Osteocyte (in vitro differentiated cells): ENCODE results near the gene ZNF106. TPM values are rescaled to one million over a fixed set of nuclear protein-coding genes. Genes with fewer than 3 reads are reported as not detected.

Experiments used
- DNase-seq: peaks from one replicate; pipeline ENCODE4 v3.0.0; 2021; ENCODE audit warnings: mixed read lengths; ENCODE audit not compliant: unreplicated experiment; ENCODE audit errors: extremely low spot score
- H3K27ac Mint-ChIP-seq: one replicate; pipeline ENCODE4 v1.8.0; 2021; ENCODE audit warnings: mild to moderate bottlenecking, mixed read lengths; ENCODE audit not compliant: unreplicated experiment
- H3K27me3 Mint-ChIP-seq: one replicate; pipeline ENCODE4 v1.8.0; 2021; ENCODE audit warnings: mixed read lengths; ENCODE audit not compliant: unreplicated experiment
- H3K36me3 Mint-ChIP-seq: one replicate; pipeline ENCODE4 v1.8.0; 2021; ENCODE audit warnings: mixed read lengths; ENCODE audit not compliant: unreplicated experiment
- H3K4me1 Mint-ChIP-seq: one replicate; pipeline ENCODE4 v1.8.0; 2021; ENCODE audit warnings: mixed read lengths; ENCODE audit not compliant: unreplicated experiment
- H3K4me3 Mint-ChIP-seq: one replicate; pipeline ENCODE4 v1.8.0; 2021; ENCODE audit warnings: mild to moderate bottlenecking, moderate library complexity, mixed read lengths; ENCODE audit not compliant: unreplicated experiment
- H3K9me3 Mint-ChIP-seq: one replicate; pipeline ENCODE4 v1.8.0; 2021; ENCODE audit warnings: mixed read lengths; ENCODE audit not compliant: unreplicated experiment
- long read RNA-seq: library from polyadenylated mRNA; unstranded; transcript quantifications from one replicate; pipeline ENCODE4 v2.0.0, GENCODE V29; 2021
- total RNA-seq: library from RNA; stranded (reverse); gene quantifications from 2 replicates; pipeline ENCODE4 v1.2.1, GENCODE V29; 2021
- TF ChIP-seq, protein P1 (sequence below): fragments of 200-600 bp; sonication (generic); IDR thresholded peaks from 2 replicates; pipeline ENCODE4 v1.5.0; 2021; ENCODE audit warnings: antibody characterized with exemption, mild to moderate bottlenecking, moderate library complexity

ZNF106 gene
- 59.6 and 59.7 TPM in 2 replicates for total RNA-seq
- long read RNA-seq, partial matches to known transcripts: 186 of 221 reads
- long read RNA-seq, other reads (novel, unspliced or antisense): 35 of 221 reads

GRCh38 chr15:42490671-42491538 is at the start of gene ZNF106:
Gene ZNF106 (minus strand): TSS chr15:42491141. CDS start chr15:42472289, 18,852 bp downstream.
- Mint-ChIP-seq H3K27me3 (no peaks in the 10 kb centered on the region), H3K9me3 (no peaks in the 10 kb centered on the region), H3K27ac (peak within 1 kb of the TSS; percentile 100), H3K36me3 (no peaks in the 10 kb centered on the region), H3K4me1 (peaks cover 49% of the 10 kb centered on the region), H3K4me3 (peak within 1 kb of the TSS; percentile 95)
- TF ChIP-seq, protein P1, sequence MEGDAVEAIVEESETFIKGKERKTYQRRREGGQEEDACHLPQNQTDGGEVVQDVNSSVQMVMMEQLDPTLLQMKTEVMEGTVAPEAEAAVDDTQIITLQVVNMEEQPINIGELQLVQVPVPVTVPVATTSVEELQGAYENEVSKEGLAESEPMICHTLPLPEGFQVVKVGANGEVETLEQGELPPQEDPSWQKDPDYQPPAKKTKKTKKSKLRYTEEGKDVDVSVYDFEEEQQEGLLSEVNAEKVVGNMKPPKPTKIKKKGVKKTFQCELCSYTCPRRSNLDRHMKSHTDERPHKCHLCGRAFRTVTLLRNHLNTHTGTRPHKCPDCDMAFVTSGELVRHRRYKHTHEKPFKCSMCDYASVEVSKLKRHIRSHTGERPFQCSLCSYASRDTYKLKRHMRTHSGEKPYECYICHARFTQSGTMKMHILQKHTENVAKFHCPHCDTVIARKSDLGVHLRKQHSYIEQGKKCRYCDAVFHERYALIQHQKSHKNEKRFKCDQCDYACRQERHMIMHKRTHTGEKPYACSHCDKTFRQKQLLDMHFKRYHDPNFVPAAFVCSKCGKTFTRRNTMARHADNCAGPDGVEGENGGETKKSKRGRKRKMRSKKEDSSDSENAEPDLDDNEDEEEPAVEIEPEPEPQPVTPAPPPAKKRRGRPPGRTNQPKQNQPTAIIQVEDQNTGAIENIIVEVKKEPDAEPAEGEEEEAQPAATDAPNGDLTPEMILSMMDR: no peak
- DNase-seq: peak; percentile 97

GRCh38 chr15:42533246-42533645 is 42.3 kb upstream of the ZNF106 start:
- DNase-seq: no peak
- no peaks in the 10 kb centered on the region for H3K9me3 Mint-ChIP-seq
- no peak overlapping the region for H3K4me3 Mint-ChIP-seq
- H3K4me1 Mint-ChIP-seq: no peaks in the 10 kb centered on the region
- TF ChIP-seq, protein P1: no peak
- peaks cover 38% of the 10 kb centered on the region for H3K36me3 Mint-ChIP-seq
- no peaks in the 10 kb centered on the region for H3K27me3 Mint-ChIP-seq
- no peak overlapping the region for H3K27ac Mint-ChIP-seq

GRCh38 chr15:42528970-42529369 is 38.0 kb upstream of the ZNF106 start:
- TF ChIP-seq, protein P1: no peak
- H3K4me1 Mint-ChIP-seq: no peaks in the 10 kb centered on the region
- DNase-seq: no peak
- no peak overlapping the region for H3K4me3 Mint-ChIP-seq
- H3K9me3 Mint-ChIP-seq: no peaks in the 10 kb centered on the region
- H3K27ac Mint-ChIP-seq: no peak overlapping the region
- peaks cover 37% of the 10 kb centered on the region for H3K36me3 Mint-ChIP-seq
- H3K27me3 Mint-ChIP-seq: no peaks in the 10 kb centered on the region

DNA sequence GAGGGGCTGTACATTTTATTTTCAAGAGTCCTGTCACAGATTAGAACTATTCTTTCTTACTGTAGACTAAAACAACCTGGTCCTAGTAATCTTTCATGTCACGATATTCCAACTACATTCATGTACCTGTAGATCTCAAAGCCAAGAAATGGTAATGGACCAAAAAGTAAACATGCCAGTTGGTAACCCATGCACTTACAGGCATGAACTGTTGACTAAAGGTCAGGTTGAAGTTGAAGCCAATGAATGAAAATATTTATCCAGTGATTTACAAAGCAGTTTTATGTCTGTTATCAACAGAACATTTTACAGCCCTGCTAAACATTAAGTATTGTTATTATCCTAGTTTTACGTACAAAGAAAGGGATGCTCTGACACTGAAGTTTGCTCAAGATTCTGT is 32.4 kb upstream of the ZNF106 start:
- Mint-ChIP-seq H3K27ac (no peak overlapping the region), H3K27me3 (no peaks in the 10 kb centered on the region), H3K36me3 (peaks cover 22% of the 10 kb centered on the region), H3K9me3 (no peaks in the 10 kb centered on the region), H3K4me1 (no peaks in the 10 kb centered on the region), H3K4me3 (no peak overlapping the region)
- DNase-seq: no peak
- TF ChIP-seq, protein P1: no peak

DNA sequence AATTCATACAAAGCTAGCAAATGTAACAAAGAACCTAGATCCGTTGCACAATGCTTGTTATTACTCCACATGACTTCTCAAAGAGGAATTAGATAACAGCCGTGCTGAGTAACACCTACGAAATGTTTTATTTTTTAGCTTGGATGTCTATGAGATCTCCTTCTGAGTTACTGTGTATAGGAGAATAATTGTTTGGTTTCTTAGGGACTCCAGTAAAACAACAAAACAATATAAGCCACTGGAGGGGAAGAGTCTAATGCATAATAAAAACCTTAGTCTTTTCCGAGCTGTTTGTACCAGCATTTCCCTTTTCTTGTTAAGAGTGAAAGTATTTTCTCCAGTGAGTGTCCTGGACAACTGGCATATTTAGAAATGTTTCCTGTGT is 20.1 kb upstream of the ZNF106 start:
- no peak for DNase-seq
- Mint-ChIP-seq H3K27ac (no peak overlapping the region), H3K4me1 (peaks cover 2% of the 10 kb centered on the region), H3K9me3 (no peaks in the 10 kb centered on the region), H3K4me3 (no peak overlapping the region), H3K36me3 (peaks cover 23% of the 10 kb centered on the region), H3K27me3 (no peaks in the 10 kb centered on the region)
- TF ChIP-seq, protein P1: no peak
